ENCODE measurements around the gene EMP2. TPM values are rescaled to one million over a fixed set of nuclear protein-coding genes. Genes with fewer than 3 reads are reported as not detected.

The EMP2 gene
- total RNA-seq, 1 experiment from 2014 or later = 14.4 TPM

DNA sequence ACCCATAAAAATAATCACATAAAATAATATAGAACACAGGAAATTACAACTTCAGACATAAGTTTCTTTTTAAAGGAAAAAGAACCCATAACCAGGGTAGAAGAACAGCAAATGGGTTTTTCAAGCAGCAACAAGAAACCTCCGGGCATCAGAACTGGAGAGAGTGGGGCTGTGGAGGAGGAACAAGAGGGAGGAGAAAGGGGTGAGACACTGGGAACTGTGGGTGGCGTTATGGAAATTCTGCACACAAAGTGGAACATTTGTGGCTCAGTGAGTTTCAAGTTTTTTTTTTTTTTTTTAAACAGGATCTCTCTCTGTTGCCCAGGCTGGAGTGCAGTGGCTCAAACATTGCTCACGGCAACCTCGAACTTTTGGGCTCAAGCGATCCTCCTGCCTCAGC is 22.6 kb downstream of the EMP2 start:
- no peak overlapping the region for H2BK15ac ChIP-seq (ENCODE audit: low read depth, low read length)
- DNase-seq = no peak
- H3K4ac ChIP-seq (ENCODE audit: low read depth, low read length) = no peak overlapping the region
- no peaks in the 10 kb centered on the region for H4K20me1 ChIP-seq (ENCODE audit: control insufficient read depth, insufficient read depth, insufficient read length)
- Mint-ChIP-seq H3K4me1 (peaks cover 4 to 11% of the 10 kb centered on the region in 2 experiments; a peak in 3 of 4 replicates), H3K4me3 (no peak overlapping the region), H3K27me3 (ENCODE audit: low read depth) (no peaks in the 10 kb centered on the region), H3K36me3 (ENCODE audit: insufficient read depth in 1 of 3, low read depth in 3 of 3) (peaks cover 5 to 9% (median 8%) of the 10 kb centered on the region in 3 experiments), H3K27ac (no peak overlapping the region), H3K9me3 (peaks cover 12% of the 10 kb centered on the region in 2 experiments)
- H3K14ac ChIP-seq (ENCODE audit: insufficient read depth, low read length) = no peak overlapping the region
- H3K79me2 ChIP-seq (ENCODE audit: insufficient read depth, low read length) = no peaks in the 10 kb centered on the region
- H2BK120ac ChIP-seq (ENCODE audit: low read depth, low read length, poor library complexity, severe bottlenecking) = no peak overlapping the region
- H3K23ac ChIP-seq (ENCODE audit: insufficient read length, low read depth, low read length) = no peak overlapping the region
- H2BK20ac ChIP-seq (ENCODE audit: low read depth, low read length, poor library complexity, severe bottlenecking) = no peak overlapping the region
- H3K79me1 ChIP-seq (ENCODE audit: insufficient read depth, low read depth, low read length, poor library complexity, severe bottlenecking) = no peaks in the 10 kb centered on the region
- no peak overlapping the region for H3K56ac ChIP-seq (ENCODE audit: insufficient read length, low read depth, low read length)
- no peak overlapping the region for H3K18ac ChIP-seq (ENCODE audit: insufficient read length, low read depth, low read length)
- no peaks in the 10 kb centered on the region for H3K23me2 ChIP-seq (ENCODE audit: insufficient read length, low read depth, low read length, poor library complexity, severe bottlenecking)
- no peak overlapping the region for H4K8ac ChIP-seq (replicated peaks; ENCODE audit: insufficient read length, low read depth, low read length)
- H2BK12ac ChIP-seq (ENCODE audit: insufficient read length, low read depth, low read length) = no peak overlapping the region
- no peaks in the 10 kb centered on the region for H3K4me1 ChIP-seq (ENCODE audit: insufficient read depth, low read length)
- no peak overlapping the region for H3T11ph ChIP-seq (ENCODE audit: low read length)
- H4K5ac ChIP-seq (ENCODE audit: insufficient read length, low read depth, low read length) = no peak overlapping the region
- H3K27me3 ChIP-seq (ENCODE audit: insufficient read depth, low read length) = no peaks in the 10 kb centered on the region
- no peak overlapping the region for H2AFZ ChIP-seq (ENCODE audit: low read length)
- TF ChIP-seq, protein P1, sequence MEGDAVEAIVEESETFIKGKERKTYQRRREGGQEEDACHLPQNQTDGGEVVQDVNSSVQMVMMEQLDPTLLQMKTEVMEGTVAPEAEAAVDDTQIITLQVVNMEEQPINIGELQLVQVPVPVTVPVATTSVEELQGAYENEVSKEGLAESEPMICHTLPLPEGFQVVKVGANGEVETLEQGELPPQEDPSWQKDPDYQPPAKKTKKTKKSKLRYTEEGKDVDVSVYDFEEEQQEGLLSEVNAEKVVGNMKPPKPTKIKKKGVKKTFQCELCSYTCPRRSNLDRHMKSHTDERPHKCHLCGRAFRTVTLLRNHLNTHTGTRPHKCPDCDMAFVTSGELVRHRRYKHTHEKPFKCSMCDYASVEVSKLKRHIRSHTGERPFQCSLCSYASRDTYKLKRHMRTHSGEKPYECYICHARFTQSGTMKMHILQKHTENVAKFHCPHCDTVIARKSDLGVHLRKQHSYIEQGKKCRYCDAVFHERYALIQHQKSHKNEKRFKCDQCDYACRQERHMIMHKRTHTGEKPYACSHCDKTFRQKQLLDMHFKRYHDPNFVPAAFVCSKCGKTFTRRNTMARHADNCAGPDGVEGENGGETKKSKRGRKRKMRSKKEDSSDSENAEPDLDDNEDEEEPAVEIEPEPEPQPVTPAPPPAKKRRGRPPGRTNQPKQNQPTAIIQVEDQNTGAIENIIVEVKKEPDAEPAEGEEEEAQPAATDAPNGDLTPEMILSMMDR (conservative IDR thresholded peaks at IDR 0.05) = no peak
- no peak overlapping the region for H2BK5ac ChIP-seq (ENCODE audit: insufficient read length, low read length)
- no peak overlapping the region for H3K27ac ChIP-seq (ENCODE audit: insufficient read length, low read depth, low read length)
- H2AK5ac ChIP-seq (ENCODE audit: insufficient read length, low read length) = no peak overlapping the region
- no peak overlapping the region for H3K4me2 ChIP-seq (ENCODE audit: insufficient read depth, insufficient read length, low read length)
- no peaks in the 10 kb centered on the region for H3K9me3 ChIP-seq (ENCODE audit: control insufficient read depth, low read depth, low read length)
- no CpG with 5 or more reads among the region's 5 CpGs for WGBS (ENCODE audit: extremely low coverage, insufficient read length, low lambda C conversion rate)
- no peak overlapping the region for H4K91ac ChIP-seq (ENCODE audit: insufficient read length, low read depth, low read length)
- H3K9ac ChIP-seq (ENCODE audit: extremely low read depth, insufficient read length, low read length) = no peak overlapping the region

All from H9 (cell line).